IPS-NIHi7 (cell line): ENCODE measurements around the gene EFNA5.
"Not testable (repeated sequence)": the region's sequence is repeated elsewhere in the genome, so short reads cannot be mapped to it uniquely, and the experiment has no call there.

Source experiments
- DNase-seq: peaks from one replicate; pipeline ENCODE4 v3.0.0; 2012; ENCODE audit warnings: mixed read lengths; ENCODE audit errors: extremely low spot score

EFNA5 gene

GRCh38 chr5:107517185-107518033 lies 153.3 kb downstream of the EFNA5 start:
- no peak for DNase-seq

DNA sequence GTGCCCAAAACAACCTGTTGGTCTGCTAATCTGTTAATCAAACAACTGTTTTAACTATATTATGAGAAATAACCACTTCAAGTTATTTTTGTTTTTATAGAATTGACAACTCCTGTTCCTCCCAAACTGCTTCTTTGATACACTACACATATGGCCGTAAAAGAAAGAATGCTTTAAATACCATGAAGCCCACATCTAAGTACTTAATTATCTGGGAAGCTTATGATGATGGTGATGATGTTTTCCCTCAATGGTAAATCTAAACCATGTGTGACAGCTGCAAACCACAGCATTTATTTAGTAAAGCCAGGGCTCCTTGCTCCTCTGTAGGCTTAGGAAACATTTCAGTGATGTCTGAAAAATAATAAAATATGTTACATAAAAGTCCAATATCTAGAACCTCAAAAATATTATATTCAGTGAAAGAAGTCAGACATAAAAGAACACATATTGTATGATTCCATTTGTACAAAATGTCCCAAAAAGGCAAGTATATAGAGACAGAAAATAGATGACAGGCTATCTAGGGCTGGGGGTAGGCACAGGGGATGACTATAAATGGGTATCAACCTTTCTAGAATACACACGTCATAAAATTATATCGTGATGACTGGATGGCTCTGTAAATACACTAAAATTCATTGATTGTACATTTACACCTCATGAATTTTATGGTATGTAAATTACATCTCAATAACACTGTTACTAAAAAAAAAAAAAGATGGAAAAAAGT lies 154.1 kb downstream of the EFNA5 start:
- no peak for DNase-seq

DNA sequence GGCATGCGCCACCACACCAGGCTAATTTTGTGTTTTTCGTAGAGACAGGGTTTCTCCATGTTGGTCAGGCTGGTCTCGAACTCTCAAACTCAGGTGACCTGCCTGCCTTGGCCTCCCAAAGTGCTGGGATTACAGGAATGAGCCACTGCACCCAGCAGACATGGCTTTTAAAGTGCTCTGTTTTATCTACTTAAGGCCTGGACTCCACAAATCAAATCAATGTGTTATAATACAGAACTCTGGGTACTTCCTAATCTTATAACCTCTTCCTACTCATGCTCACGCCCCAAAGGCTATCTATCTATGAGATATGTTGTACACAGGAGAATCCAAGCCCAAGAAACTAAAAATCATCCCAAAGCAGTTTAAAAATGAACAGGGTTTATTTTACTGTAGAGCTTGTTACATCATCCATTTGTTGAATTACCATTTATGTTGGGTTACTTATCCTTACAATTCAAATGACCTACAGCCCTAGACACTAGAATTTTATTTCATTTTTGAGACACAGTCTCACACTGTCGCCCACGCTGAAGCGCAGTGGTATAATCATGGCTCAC lies 155.1 kb downstream of the EFNA5 start:
- DNase-seq: no peak

GRCh38 chr5:107514305-107514704 lies 156.4 kb downstream of the EFNA5 start:
- no peak for DNase-seq

- DNase-seq: no peak
These were observed 157.2 kb downstream of the EFNA5 start for GRCh38 chr5:107513337-107514085.

GRCh38 chr5:107512029-107512428 lies 158.7 kb downstream of the EFNA5 start:
- DNase-seq: peak; percentile 69

DNA sequence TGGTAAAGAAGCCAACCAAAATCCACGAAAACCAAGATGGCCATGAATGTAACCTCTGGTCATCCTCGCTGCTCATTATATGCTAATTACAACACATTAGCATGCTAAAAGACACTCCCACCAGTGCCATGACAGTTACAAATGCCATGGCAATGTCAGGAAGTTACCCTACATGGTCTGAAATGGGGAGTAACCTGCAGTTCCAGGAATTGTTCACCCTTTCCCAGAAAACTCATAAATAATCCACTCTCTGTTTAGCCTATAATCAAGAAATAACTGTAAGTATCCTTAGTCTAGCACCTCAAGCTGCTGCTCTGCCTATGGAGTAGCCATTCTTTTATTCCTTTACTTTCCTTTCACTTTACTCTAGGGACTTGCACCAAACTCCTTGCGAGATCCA lies 160.6 kb downstream of the EFNA5 start:
- DNase-seq: no peak

DNA sequence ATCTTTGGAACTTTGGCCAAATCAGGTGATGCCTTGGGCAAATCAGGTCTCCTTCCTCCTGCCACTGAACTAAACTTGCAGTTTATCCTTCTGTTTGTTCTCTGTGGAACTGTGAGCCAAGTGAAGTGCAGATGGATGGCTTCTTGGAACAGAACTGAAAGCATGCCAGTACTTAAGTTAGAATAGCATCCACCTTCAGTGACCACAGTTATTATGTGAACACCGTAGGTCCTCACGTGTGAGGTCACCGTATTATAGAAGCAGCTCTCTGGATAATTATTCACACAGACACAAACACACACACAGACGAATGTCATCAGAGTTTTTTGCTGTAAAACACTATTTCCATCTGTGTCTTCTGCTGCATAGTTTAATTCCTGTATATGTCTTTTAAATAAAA lies 162.6 kb downstream of the EFNA5 start:
- DNase-seq: no peak

GRCh38 chr5:107505763-107506534 lies 164.8 kb downstream of the EFNA5 start:
- DNase-seq: no peak

DNA sequence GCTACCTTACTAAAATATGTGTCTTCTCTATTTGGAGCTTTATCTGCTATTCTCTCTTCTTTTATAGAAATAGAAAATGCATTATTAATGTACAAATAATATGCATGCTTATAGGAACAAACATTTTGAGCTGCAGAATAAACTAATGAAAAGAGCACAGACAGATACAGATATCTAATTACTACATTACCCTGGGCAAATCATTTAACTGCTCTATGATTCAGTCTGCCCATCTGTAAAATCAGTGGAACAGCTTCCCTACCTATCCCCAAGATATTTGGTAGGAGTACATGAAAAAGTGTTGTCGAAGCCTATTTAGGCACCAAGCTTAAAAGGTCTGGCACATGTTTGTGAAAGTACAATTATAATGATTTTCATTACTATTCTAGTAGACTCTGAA lies 166.3 kb downstream of the EFNA5 start:
- DNase-seq: no peak

- no peak for DNase-seq
These were observed 168.1 kb downstream of the EFNA5 start for GRCh38 chr5:107502676-107503060.

GRCh38 chr5:107501965-107502675 lies 168.6 kb downstream of the EFNA5 start:
- DNase-seq: no peak

DNA sequence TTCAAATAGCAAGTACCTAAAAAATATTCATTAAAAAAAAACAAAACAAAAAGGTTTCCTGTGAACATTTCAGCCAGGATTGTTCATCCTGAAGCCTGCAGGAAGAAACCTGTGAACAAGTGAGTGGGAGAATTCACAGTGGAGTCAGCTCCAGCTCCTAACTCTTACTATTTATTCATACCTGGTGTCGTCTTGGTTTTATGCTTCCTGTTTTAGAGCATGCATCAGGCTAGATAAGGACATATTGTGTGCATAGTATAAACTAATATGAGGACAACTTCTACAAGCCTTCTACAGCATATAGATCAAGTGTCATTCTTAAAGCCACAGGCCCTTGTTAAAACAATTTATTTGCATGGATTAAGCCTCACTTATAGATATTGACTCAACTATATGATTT lies 169.9 kb downstream of the EFNA5 start:
- no peak for DNase-seq

DNA sequence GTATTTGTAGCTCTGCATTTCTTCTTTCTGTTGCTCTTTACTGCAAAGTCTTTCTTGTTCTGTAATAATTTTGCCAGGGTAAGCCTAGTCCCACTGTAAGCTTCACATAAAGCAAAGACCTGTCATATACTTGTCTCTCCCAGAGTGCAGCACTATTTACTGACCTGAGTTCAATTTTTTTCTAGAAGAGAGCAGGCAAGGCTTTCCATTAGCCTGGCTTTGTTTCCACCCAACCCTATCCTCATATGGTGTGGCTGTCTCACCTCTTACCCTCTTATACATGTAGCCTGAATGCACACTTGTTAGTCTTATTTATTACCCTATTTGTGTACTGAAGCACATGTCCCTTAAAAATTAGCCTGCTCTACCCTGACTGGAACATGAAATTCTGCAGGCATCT lies 170.4 kb downstream of the EFNA5 start:
- no peak for DNase-seq

DNA sequence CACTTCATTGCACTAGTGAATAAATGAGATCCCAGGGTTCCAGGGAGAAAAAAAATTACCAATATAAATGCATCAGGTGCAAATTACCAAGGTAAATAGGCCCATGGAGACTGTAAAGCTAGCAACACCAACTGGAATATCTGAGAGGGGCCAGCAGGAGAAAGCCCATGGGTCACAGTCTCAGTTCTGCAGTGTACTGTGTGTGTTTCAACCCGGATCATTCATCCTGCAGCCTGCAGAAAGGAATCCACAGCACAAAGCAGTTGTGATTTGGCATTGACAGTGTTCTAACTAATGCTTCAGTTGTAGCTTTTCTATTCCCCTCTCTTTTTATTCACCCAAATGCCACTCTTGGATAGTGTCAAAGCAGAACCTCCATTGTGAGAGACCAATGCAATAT lies 171.0 kb downstream of the EFNA5 start:
- no peak for DNase-seq

- no peak for DNase-seq
These were observed 171.5 kb downstream of the EFNA5 start for GRCh38 chr5:107499237-107499636.

GRCh38 chr5:107496466-107496865 lies 174.3 kb downstream of the EFNA5 start:
- DNase-seq: no peak

- not testable (repeated sequence) for DNase-seq
These were observed 176.6 kb downstream of the EFNA5 start for GRCh38 chr5:107494129-107494528.

- no peak for DNase-seq
These were observed 183.6 kb downstream of the EFNA5 start for GRCh38 chr5:107487056-107487542.

- DNase-seq: no peak
These were observed 184.2 kb downstream of the EFNA5 start for GRCh38 chr5:107486489-107486888.

DNA sequence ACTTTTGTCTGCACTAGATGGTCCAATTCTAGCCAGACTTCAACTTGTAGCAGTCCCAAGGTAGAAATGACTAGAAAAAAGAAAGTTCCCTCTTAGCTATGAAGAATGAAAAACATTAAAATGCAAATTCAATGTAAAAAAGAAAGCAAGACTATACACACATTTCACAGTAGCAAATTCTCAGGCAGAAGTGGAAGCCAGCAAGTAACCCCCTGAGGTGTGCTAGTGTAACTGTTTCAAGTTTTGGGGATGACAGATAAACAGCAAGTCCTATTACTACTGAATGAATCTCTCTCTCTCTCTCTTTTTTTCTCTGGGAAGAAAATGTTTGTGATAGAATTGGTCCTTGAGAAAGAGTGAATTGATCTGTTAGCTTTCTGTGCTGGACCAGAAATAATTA lies 185.6 kb downstream of the EFNA5 start:
- no peak for DNase-seq
